Brain microvascular endothelial cell (primary cell): Measurements from ENCODE around the gene CAMK1D.
"Not testable (repeated sequence)": the region's sequence is repeated elsewhere in the genome, so short reads cannot be mapped to it uniquely, and the experiment has no call there.

Source experiments
- DNase-seq: peaks from one replicate; pipeline ENCODE4 v3.0.0-alpha.2; 2020
- H3K27ac ChIP-seq: fragments of 250-450 bp; sonication (Bioruptor Pico); 2 replicates; pipeline ENCODE4 v1.5.1; 2020; ENCODE audit warnings: mild to moderate bottlenecking, moderate library complexity
- H3K27me3 ChIP-seq: fragments of 250-450 bp; sonication (Bioruptor Pico); replicated peaks from 2 replicates; pipeline ENCODE4 v1.5.1; 2020; ENCODE audit warnings: mild to moderate bottlenecking
- H3K36me3 ChIP-seq: fragments of 250-450 bp; sonication (Bioruptor Pico); replicated peaks from 2 replicates; pipeline ENCODE4 v1.5.1; 2020; ENCODE audit warnings: mild to moderate bottlenecking
- H3K4me3 ChIP-seq: 2 replicates; pipeline ENCODE4 v1.5.1; 2011; ENCODE audit warnings: low read depth, mild to moderate bottlenecking, control low read depth, low read length, moderate library complexity
- CTCF ChIP-seq: IDR thresholded peaks from 2 replicates; pipeline ENCODE4 v1.5.1; 2011; ENCODE audit warnings: low read depth, mild to moderate bottlenecking, moderate library complexity, low read length, control low read depth, inconsistent platforms; ENCODE audit errors: missing control alignments
- in situ Hi-C: cut with HindIII; loops from 2 replicates; pipeline ENCODE4 v1.10.0; 2017; ENCODE audit warnings: low sequenced_read_pairs, low pct_ligation_motif_present

The CAMK1D gene

GRCh38 chr10:12712293-12712983 is 363.1 kb downstream of the CAMK1D start:
- DNase-seq: no peak
- in situ Hi-C loops: no loop called here

GRCh38 chr10:12712984-12713316 is 363.6 kb downstream of the CAMK1D start:
- H3K4me3 ChIP-seq, H3K36me3 ChIP-seq, H3K27ac ChIP-seq, DNase-seq, in situ Hi-C loops, H3K27me3 ChIP-seq: not testable (repeated sequence)

More at GRCh38 chr10:12712293-12712983, 363.1 kb downstream of the CAMK1D start:
- H3K36me3 ChIP-seq: no peaks in the 10 kb centered on the region
- no peak overlapping the region for H3K4me3 ChIP-seq
- no peaks in the 10 kb centered on the region for H3K27me3 ChIP-seq
- no peak for TF ChIP-seq CTCF
- no peak overlapping the region for H3K27ac ChIP-seq

GRCh38 chr10:12716042-12716441 is 366.7 kb downstream of the CAMK1D start:
- TF ChIP-seq CTCF: no peak
- in situ Hi-C loops: no loop called here
- no peak for DNase-seq
- Histone ChIP-seq H3K27me3 (no peaks in the 10 kb centered on the region), H3K36me3 (no peaks in the 10 kb centered on the region), H3K4me3 (no peak overlapping the region), H3K27ac (no peak overlapping the region)

GRCh38 chr10:12717981-12718707 is 368.8 kb downstream of the CAMK1D start:
- Histone ChIP-seq H3K36me3 (no peaks in the 10 kb centered on the region), H3K4me3 (no peak overlapping the region), H3K27ac (no peak overlapping the region), H3K27me3 (no peaks in the 10 kb centered on the region)
- no peak for DNase-seq
- TF ChIP-seq CTCF: no peak
- in situ Hi-C loops: no loop called here

- Histone ChIP-seq H3K27me3 (no peaks in the 10 kb centered on the region), H3K27ac (peak overlapping the region; percentile 70), H3K36me3 (no peaks in the 10 kb centered on the region), H3K4me3 (no peak overlapping the region)
- no peak for TF ChIP-seq CTCF
- in situ Hi-C loops: no loop called here
- DNase-seq: no peak
Measured at GRCh38 chr10:12719365-12719764, 370.0 kb downstream of the CAMK1D start.

- DNase-seq: peak; percentile 98
- H3K27ac ChIP-seq: peak overlapping the region; percentile 70
- no peak for TF ChIP-seq CTCF
- H3K27me3 ChIP-seq: no peaks in the 10 kb centered on the region
- no peaks in the 10 kb centered on the region for H3K36me3 ChIP-seq
- H3K4me3 ChIP-seq: no peak overlapping the region
- in situ Hi-C loops: no loop called here
Measured at GRCh38 chr10:12720217-12720981, 371.1 kb downstream of the CAMK1D start.
